ENCODE measurements around the gene TBC1D10B.
A peak's percentile ranks its signal among the peaks of the same experiment; 100 is the strongest.
"Not testable (repeated sequence)": the region's sequence is repeated elsewhere in the genome, so short reads cannot be mapped to it uniquely, and the experiment has no call there.

TBC1D10B gene

GRCh38 chr16:30335028-30335597, 35.2 kb downstream of the TBC1D10B start:
- peak; percentile 33 to 43 for DNase-seq (ENCODE audit: low read depth in 2 of 2)

GRCh38 chr16:30334473-30334989, 35.8 kb downstream of the TBC1D10B start:
- peak; percentile 22 to 36 for DNase-seq (ENCODE audit: low read depth in 2 of 2)

GRCh38 chr16:30324220-30324619, 46.1 kb downstream of the TBC1D10B start:
- not testable (repeated sequence) for DNase-seq (ENCODE audit: low read depth in 2 of 2)

GRCh38 chr16:30318647-30319046, 51.6 kb downstream of the TBC1D10B start:
- not testable (repeated sequence) for DNase-seq (ENCODE audit: low read depth in 2 of 2)

GRCh38 chr16:30310937-30311336, 59.4 kb downstream of the TBC1D10B start:
- DNase-seq (ENCODE audit: low read depth in 2 of 2) = not testable (repeated sequence)

DNA sequence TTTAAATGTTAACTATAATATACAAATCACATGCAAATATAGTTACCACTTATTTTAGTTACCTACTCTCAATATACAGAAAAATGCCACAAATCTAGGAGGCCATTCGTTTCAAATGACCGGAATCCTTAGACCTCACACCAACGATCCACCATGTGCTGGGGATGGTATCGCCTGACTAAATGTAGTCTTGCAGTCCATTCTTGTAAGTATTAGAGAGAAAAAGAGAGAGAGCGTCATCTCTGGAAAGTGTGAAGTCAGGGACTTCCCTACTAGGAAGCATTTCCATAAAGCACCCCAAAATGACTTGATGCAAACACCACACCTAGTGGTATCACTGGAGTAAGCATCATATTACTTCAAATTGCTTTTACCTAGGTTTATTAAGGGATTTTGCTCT, 61.0 kb downstream of the TBC1D10B start:
- not testable (repeated sequence) for DNase-seq (ENCODE audit: low read depth in 2 of 2)
